Choroid plexus epithelial cell (primary cell): ENCODE results near the gene FAM53B.

Experiments
- DNase-seq: peaks from one replicate; pipeline ENCODE4 v3.0.0-alpha.2; 2010; ENCODE audit warnings: low read depth
- H3K4me3 ChIP-seq: 2 replicates; pipeline ENCODE4 v1.5.1; 2011; ENCODE audit warnings: low read depth, mild to moderate bottlenecking, control low read depth, low read length, moderate library complexity
- TF ChIP-seq, protein P1 (sequence below): conservative IDR thresholded peaks from 2 replicates; pipeline ENCODE4 v1.5.1; 2011; ENCODE audit warnings: low read depth, mild to moderate bottlenecking, control low read depth, inconsistent platforms, low read length, moderate library complexity

FAM53B gene

DNA sequence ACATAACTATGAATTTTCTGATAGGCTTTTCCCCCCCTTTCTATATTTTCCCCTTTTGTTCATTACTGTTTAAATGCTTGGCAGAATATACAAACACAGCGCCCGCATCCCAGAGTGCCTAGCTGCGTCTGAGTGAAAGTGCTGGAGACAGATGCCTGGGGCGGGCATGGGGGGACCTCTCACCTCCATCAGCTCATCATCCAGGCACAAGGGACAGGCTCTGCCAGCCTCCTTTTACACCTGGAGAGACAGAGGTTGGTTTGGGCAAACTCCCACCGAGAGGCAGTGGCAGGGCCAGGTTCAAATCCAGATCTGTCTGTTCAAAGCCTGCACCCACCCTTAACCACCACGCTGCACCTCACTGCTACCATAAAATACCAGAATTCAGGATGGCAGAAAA lies 104.5 kb downstream of the FAM53B start:
- DNase-seq: no peak
- TF ChIP-seq, protein P1, sequence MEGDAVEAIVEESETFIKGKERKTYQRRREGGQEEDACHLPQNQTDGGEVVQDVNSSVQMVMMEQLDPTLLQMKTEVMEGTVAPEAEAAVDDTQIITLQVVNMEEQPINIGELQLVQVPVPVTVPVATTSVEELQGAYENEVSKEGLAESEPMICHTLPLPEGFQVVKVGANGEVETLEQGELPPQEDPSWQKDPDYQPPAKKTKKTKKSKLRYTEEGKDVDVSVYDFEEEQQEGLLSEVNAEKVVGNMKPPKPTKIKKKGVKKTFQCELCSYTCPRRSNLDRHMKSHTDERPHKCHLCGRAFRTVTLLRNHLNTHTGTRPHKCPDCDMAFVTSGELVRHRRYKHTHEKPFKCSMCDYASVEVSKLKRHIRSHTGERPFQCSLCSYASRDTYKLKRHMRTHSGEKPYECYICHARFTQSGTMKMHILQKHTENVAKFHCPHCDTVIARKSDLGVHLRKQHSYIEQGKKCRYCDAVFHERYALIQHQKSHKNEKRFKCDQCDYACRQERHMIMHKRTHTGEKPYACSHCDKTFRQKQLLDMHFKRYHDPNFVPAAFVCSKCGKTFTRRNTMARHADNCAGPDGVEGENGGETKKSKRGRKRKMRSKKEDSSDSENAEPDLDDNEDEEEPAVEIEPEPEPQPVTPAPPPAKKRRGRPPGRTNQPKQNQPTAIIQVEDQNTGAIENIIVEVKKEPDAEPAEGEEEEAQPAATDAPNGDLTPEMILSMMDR: no peak
- no peak overlapping the region for H3K4me3 ChIP-seq

DNA sequence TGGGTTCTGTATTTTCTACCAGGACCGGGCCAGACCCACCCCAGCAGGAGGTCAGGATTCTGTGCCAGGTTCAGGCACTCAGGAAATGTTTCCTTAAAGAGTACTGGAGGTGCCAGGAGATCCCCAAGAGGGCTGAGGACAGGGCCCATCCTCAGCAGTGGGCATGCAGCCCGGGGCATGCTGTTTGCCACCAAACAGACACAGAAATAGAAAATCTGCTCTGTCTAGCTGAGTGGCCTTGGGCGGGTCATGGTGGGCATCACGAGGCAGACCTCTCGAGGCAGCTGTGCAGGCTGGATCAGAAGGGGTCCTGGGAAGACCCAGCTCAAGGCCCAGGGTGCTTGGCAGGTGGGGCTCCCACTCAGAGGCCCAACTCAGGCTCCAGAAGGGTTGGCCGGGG lies 105.0 kb downstream of the FAM53B start:
- DNase-seq: no peak
- TF ChIP-seq, protein P1: no peak
- H3K4me3 ChIP-seq: no peak overlapping the region

DNA sequence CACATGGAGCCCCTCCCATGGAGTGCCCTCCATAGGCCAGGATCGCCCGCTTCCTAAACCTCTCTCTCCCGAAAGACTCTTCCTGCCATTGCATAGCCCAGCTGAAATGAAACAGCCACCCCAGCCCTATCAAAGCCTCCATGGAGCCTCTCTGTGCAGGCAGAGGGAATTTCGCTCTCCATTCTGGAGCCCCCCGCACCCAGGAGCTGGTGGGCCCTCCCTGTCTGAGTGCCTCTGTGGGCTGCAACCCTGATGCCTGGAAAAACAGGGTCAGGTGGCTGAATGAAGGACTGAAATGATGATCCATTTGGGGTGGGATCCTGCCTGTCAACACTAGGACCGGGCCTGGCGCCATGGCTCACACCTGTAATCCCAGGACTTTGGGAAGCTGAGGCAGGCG lies 106.4 kb downstream of the FAM53B start:
- TF ChIP-seq, protein P1: no peak
- no peak for DNase-seq
- H3K4me3 ChIP-seq: no peak overlapping the region

DNA sequence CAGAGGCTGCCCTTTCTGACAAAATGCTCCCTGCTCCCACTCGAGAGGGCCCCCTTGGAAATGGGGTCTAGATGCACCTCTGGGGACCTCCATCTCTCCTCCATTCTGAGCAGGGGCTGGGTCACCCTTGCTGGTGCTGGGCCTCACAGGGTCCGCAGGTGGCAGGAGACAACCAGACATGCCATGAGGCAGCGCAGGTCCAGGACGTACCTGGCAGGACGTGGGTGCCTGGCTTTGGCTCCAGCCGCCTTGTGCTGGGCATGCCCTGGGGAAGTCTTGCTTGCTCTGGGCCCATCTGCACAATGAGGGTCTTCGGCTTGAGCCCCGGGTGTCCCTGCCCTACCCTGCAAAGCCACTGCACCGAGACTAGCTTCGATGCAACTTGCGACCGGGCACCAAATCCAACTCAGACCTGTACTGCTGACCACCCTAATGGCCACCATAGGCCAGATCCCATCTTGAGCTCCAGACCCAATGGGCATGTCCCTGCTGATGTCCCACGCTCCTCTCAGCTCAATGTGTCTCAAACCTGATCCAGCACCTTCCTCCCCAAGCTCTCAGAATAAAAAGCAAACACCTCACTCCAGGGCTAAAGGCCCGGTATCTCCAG lies 107.0 kb downstream of the FAM53B start:
- no peak overlapping the region for H3K4me3 ChIP-seq
- DNase-seq: no peak
- TF ChIP-seq, protein P1: no peak

DNA sequence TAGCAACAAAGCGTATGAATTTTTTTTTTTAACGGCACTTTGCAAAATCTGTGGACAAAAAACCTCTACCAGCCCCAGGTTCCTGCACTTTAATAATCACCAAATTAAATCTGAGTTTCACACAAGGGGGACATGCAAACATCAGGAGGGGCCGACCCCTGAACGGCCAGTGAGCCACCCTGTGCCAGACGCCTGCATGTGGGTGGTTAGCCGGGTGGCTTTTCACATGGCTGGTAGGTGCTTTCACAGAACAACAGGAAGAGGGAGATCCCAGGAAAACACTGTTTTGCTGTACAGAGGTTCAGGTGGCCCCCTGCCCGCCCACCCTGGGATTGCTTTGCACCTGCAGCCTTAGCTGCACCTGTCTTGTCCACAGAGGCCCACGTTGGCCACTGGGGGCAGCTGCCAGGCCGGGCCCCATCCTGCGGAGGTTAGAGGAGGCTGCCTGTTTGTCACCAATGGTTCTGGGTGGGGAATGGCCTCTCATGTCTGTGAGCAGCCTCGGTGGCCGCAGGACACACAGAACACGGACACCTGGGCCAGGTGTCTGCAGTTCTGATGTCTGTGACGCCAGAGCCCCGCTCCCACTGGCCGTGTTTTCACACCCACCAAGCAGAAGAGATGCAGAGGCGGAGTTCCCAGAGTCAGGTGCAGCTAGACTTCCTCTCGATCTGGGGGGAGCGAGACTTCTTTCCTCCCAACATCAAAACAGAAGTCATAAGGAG lies 107.7 kb downstream of the FAM53B start:
- H3K4me3 ChIP-seq: no peak overlapping the region
- no peak for DNase-seq
- TF ChIP-seq, protein P1: no peak

DNA sequence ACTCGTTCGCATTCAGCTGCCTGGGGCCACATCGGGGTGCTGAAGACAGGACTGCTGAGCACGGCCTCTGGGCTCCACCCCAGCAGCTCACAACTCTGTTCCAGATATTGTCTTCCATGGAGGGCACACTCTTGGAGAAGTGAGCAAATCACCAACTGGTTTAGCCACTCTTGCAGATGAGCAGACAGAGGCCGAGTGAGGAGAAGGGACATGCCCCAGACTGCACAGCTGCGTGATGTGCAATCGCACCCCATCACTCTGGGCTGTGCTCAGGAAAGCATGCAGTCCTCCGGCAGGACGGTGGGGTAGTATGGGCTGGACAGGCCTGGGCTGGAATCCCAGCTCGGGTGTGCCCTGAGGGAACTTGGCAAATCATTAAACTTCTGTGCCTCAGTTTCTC lies 111.6 kb downstream of the FAM53B start:
- H3K4me3 ChIP-seq: no peak overlapping the region
- TF ChIP-seq, protein P1: no peak
- DNase-seq: no peak

DNA sequence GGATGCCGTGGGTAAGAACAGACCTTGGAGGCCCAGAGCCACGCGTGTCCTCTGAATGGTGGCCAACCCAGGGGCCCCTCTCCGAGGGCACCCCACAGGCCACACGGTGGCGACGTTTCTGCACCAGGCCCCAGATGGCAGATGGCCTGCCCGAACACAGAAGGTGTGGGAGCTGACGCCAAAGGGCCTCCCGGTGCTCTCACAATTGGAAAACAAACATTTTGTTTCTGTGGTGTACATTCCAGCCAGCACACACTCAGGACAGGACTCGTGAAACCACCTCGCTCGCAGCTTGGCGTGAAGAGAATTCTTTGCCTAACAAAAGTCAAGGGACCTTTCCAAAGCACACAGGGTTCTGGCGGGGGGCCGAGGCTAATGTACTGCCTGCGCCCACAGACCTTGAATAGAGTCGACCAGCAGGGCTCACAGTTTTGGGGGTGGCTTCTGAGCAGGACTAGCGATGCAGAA lies 112.1 kb downstream of the FAM53B start:
- DNase-seq: peak; percentile 96
- TF ChIP-seq, protein P1: peak; percentile 76
- no peak overlapping the region for H3K4me3 ChIP-seq
